Activated CD8-positive, alpha-beta memory T cell treated with anti-CD3 and anti-CD28 coated beads, Interleukin-2, amount 10 ng/mL, durations not matched to agents 7 days and 5 days (primary cell): ENCODE measurements around the gene ADCY4. TPM values are rescaled to one million over a fixed set of nuclear protein-coding genes. Genes with fewer than 3 reads are reported as not detected.
"Not testable (repeated sequence)": the region's sequence is repeated elsewhere in the genome, so short reads cannot be mapped to it uniquely, and the experiment has no call there.

Source experiments
- ATAC-seq: fragments of 150-1000 bp; cut with Tn5 transposase; one replicate; pipeline ENCODE4 v1.10.0; 2021; ENCODE audit warnings: moderate library complexity
- CTCF ChIA-PET: fragments of 350-600 bp; sonication (Branson Sonifier 250); formaldehyde crosslinking; loops from one replicate; lab custom pipeline; 2021; ENCODE audit warnings: antibody characterized with exemption; lab: Charles Lee
- DNase-seq: peaks from one replicate; pipeline ENCODE4 v3.0.0-alpha.2; 2020
- H3K27ac Mint-ChIP-seq: one replicate; pipeline ENCODE4 v1.8.0; 2021; ENCODE audit warnings: mild to moderate bottlenecking, mixed read lengths
- H3K27me3 Mint-ChIP-seq: one replicate; pipeline ENCODE4 v1.8.0; 2021; ENCODE audit warnings: mixed read lengths
- H3K36me3 Mint-ChIP-seq: one replicate; pipeline ENCODE4 v1.8.0; 2021; ENCODE audit warnings: mild to moderate bottlenecking, mixed read lengths
- H3K4me1 Mint-ChIP-seq: one replicate; pipeline ENCODE4 v1.8.0; 2021; ENCODE audit warnings: mixed read lengths
- H3K4me3 Mint-ChIP-seq: one replicate; pipeline ENCODE4 v1.8.0; 2021; ENCODE audit warnings: mild to moderate bottlenecking, moderate library complexity, mixed read lengths
- H3K9me3 Mint-ChIP-seq: one replicate; pipeline ENCODE4 v1.8.0; 2022; ENCODE audit warnings: low read depth, mixed read lengths
- total RNA-seq, 2 experiments: library from RNA; stranded (reverse); gene quantifications; one replicate each; pipeline ENCODE4 v1.2.3, GENCODE V29; 2021

The ADCY4 gene
- total RNA-seq, 2 experiments from 2014 or later, result 1.6 to 3.4 TPM

- H3K4me1 Mint-ChIP-seq, result peaks cover 63% of the 10 kb centered on the region
- peaks cover 28% of the 10 kb centered on the region for H3K27me3 Mint-ChIP-seq
- peak overlapping the region; percentile 65 for H3K27ac Mint-ChIP-seq
- H3K4me3 Mint-ChIP-seq, result no peak overlapping the region
- ATAC-seq (no peak), DNase-seq (no peak)
- no peaks in the 10 kb centered on the region for H3K9me3 Mint-ChIP-seq
- no peaks in the 10 kb centered on the region for H3K36me3 Mint-ChIP-seq
- CTCF ChIA-PET, result interaction anchor here (0.8 to 25.2 kb wide), 8 partner anchors 10 to 215 kb away, joined by 3 to 854 read pairs (median 4); partner anchors contain the start of genes CBLN3, CIDEB, DHRS1 and KHNYN
Measured at GRCh38 chr14:24329073-24329663, 5.7 kb downstream of the ADCY4 start.

GRCh38 chr14:24327914-24328313, 7.0 kb downstream of the ADCY4 start:
- peak; percentile 57 for DNase-seq
- not testable (repeated sequence) for ATAC-seq, H3K9me3 Mint-ChIP-seq, H3K4me3 Mint-ChIP-seq, H3K36me3 Mint-ChIP-seq, H3K27ac Mint-ChIP-seq
- Mint-ChIP-seq H3K27me3 (peaks cover 19% of the 10 kb centered on the region), H3K4me1 (peaks cover 54% of the 10 kb centered on the region)
- CTCF ChIA-PET, result interaction anchor here (1.2 to 25.2 kb wide), 5 partner anchors 18 to 102 kb away, joined by 3 to 854 read pairs (median 112); partner anchors contain the start of genes CBLN3, CIDEB, DHRS1 and KHNYN

- CTCF ChIA-PET, result interaction anchor here (1.1 to 25.2 kb wide), 5 partner anchors 11 to 103 kb away, joined by 6 to 854 read pairs (median 112); partner anchors contain the start of genes CBLN3, CIDEB, KHNYN and LTB4R
- DNase-seq (no peak), ATAC-seq (no peak)
- Mint-ChIP-seq H3K27ac (peak overlapping the region; percentile 77), H3K4me3 (no peak overlapping the region), H3K27me3 (peaks cover 15% of the 10 kb centered on the region), H3K4me1 (peaks cover 50% of the 10 kb centered on the region), H3K36me3 (no peaks in the 10 kb centered on the region), H3K9me3 (no peaks in the 10 kb centered on the region)
Measured at GRCh38 chr14:24327303-24327702, 7.6 kb downstream of the ADCY4 start.

- peaks cover 37% of the 10 kb centered on the region for H3K4me1 Mint-ChIP-seq
- no peak overlapping the region for H3K4me3 Mint-ChIP-seq
- ATAC-seq, result no peak
- no peak for DNase-seq
- no peak overlapping the region for H3K27ac Mint-ChIP-seq
- no peaks in the 10 kb centered on the region for H3K9me3 Mint-ChIP-seq
- CTCF ChIA-PET, result interaction anchor here (1.0 to 25.2 kb wide), 3 partner anchors 16 to 104 kb away, joined by 3 to 854 read pairs (median 148); partner anchors contain the start of genes CBLN3, CIDEB, KHNYN and LTB4R
- H3K27me3 Mint-ChIP-seq, result peaks cover 7% of the 10 kb centered on the region
- H3K36me3 Mint-ChIP-seq, result no peaks in the 10 kb centered on the region
Measured at GRCh38 chr14:24325963-24326362, 8.9 kb downstream of the ADCY4 start.

- Mint-ChIP-seq H3K27ac (no peak overlapping the region), H3K9me3 (no peaks in the 10 kb centered on the region)
- no peak for ATAC-seq
Measured at GRCh38 chr14:24325041-24325530, 9.8 kb downstream of the ADCY4 start.

GRCh38 chr14:24324024-24324423, 10.8 kb downstream of the ADCY4 start:
- H3K9me3 Mint-ChIP-seq, result no peaks in the 10 kb centered on the region
- CTCF ChIA-PET, result interaction anchor here (1.3 to 25.2 kb wide), 5 partner anchors 10 to 106 kb away, joined by 3 to 854 read pairs (median 9); partner anchors contain the start of genes CBLN3, CIDEB, KHNYN and LTB4R
- peaks cover 22% of the 10 kb centered on the region for H3K4me1 Mint-ChIP-seq
- no peak overlapping the region for H3K27ac Mint-ChIP-seq
- ATAC-seq (no peak), DNase-seq (no peak)
- H3K27me3 Mint-ChIP-seq, result peaks cover 12% of the 10 kb centered on the region
- H3K36me3 Mint-ChIP-seq, result no peaks in the 10 kb centered on the region
- no peak overlapping the region for H3K4me3 Mint-ChIP-seq

More at GRCh38 chr14:24325041-24325530, 9.8 kb downstream of the ADCY4 start:
- Mint-ChIP-seq H3K36me3 (no peaks in the 10 kb centered on the region), H3K27me3 (peaks cover 4% of the 10 kb centered on the region), H3K4me1 (peaks cover 33% of the 10 kb centered on the region), H3K4me3 (no peak overlapping the region)
- CTCF ChIA-PET, result interaction anchor here (1.0 to 25.2 kb wide), 6 partner anchors 9 to 105 kb away, joined by 3 to 854 read pairs (median 6); partner anchors contain the start of genes CBLN3, CIDEB, KHNYN and LTB4R
- no peak for DNase-seq

GRCh38 chr14:24323341-24323740, 11.5 kb downstream of the ADCY4 start:
- ATAC-seq (no peak), DNase-seq (no peak)
- Mint-ChIP-seq H3K4me3 (no peak overlapping the region), H3K36me3 (no peaks in the 10 kb centered on the region), H3K27ac (no peak overlapping the region), H3K27me3 (peaks cover 12% of the 10 kb centered on the region), H3K4me1 (peaks cover 15% of the 10 kb centered on the region), H3K9me3 (no peaks in the 10 kb centered on the region)
- CTCF ChIA-PET, result interaction anchor here (13.2 to 25.2 kb wide), 2 partner anchors 13 to 107 kb away, joined by 148 to 854 read pairs; partner anchors contain the start of genes CBLN3, CIDEB, KHNYN and LTB4R

GRCh38 chr14:24322672-24323071, 12.2 kb downstream of the ADCY4 start:
- ATAC-seq (no peak), DNase-seq (no peak)
- Mint-ChIP-seq H3K9me3 (no peaks in the 10 kb centered on the region), H3K27me3 (peaks cover 12% of the 10 kb centered on the region), H3K36me3 (no peaks in the 10 kb centered on the region), H3K4me3 (no peak overlapping the region), H3K27ac (no peak overlapping the region), H3K4me1 (peaks cover 10% of the 10 kb centered on the region)
- CTCF ChIA-PET, result interaction anchor here (1.1 to 25.2 kb wide), 5 partner anchors 9 to 107 kb away, joined by 3 to 854 read pairs (median 7); partner anchors contain the start of genes CBLN3, CIDEB, KHNYN and LTB4R

GRCh38 chr14:24321212-24321975, 13.5 kb downstream of the ADCY4 start:
- ATAC-seq (no peak), DNase-seq (no peak)
- Mint-ChIP-seq H3K36me3 (peaks cover 4% of the 10 kb centered on the region), H3K4me1 (peaks cover 12% of the 10 kb centered on the region), H3K4me3 (no peak overlapping the region), H3K27me3 (peaks cover 12% of the 10 kb centered on the region), H3K9me3 (no peaks in the 10 kb centered on the region), H3K27ac (no peak overlapping the region)
- CTCF ChIA-PET, result interaction anchor here (0.9 to 25.2 kb wide), 6 partner anchors 11 to 109 kb away, joined by 3 to 854 read pairs (median 6); partner anchors contain the start of genes CBLN3, CIDEB, KHNYN and LTB4R

- Mint-ChIP-seq H3K9me3 (no peaks in the 10 kb centered on the region), H3K27ac (no peak overlapping the region), H3K4me3 (no peak overlapping the region), H3K4me1 (peaks cover 44% of the 10 kb centered on the region), H3K27me3 (peaks cover 12% of the 10 kb centered on the region), H3K36me3 (peaks cover 18% of the 10 kb centered on the region)
- CTCF ChIA-PET, result interaction anchor here (1.0 to 25.2 kb wide), 4 partner anchors 7 to 113 kb away, joined by 3 to 854 read pairs (median 82); partner anchors contain the start of genes CBLN3, CIDEB, KHNYN and LTB4R
- ATAC-seq (no peak), DNase-seq (no peak)
Measured at GRCh38 chr14:24317141-24317928, 17.5 kb downstream of the ADCY4 start.

- Mint-ChIP-seq H3K4me1 (peaks cover 52% of the 10 kb centered on the region), H3K4me3 (no peak overlapping the region), H3K9me3 (no peaks in the 10 kb centered on the region), H3K27ac (no peak overlapping the region), H3K36me3 (peaks cover 18% of the 10 kb centered on the region), H3K27me3 (peaks cover 12% of the 10 kb centered on the region)
- CTCF ChIA-PET, result interaction anchor here (1.0 kb wide), 1 partner anchor 88 kb away, joined by 3 read pairs; no protein-coding TSS in a partner anchor
- DNase-seq (no peak), ATAC-seq (no peak)
Measured at GRCh38 chr14:24316597-24316950, 18.3 kb downstream of the ADCY4 start.

- Mint-ChIP-seq H3K9me3 (no peaks in the 10 kb centered on the region), H3K4me1 (peaks cover 52% of the 10 kb centered on the region), H3K27me3 (peaks cover 12% of the 10 kb centered on the region), H3K36me3 (peaks cover 18% of the 10 kb centered on the region), H3K4me3 (no peak overlapping the region), H3K27ac (no peak overlapping the region)
- DNase-seq (no peak), ATAC-seq (no peak)
- CTCF ChIA-PET, result no interaction called here
Measured at GRCh38 chr14:24315807-24316596, 18.9 kb downstream of the ADCY4 start.
